Embryonic facial prominence (tissue), 1 donor: ENCODE data around the gene RPL18A.

Experiments
- DNase-seq: peaks from one replicate; pipeline ENCODE4 v3.0.0-alpha.2; 2016; ENCODE audit errors: extremely low spot score

The RPL18A gene

GRCh38 chr19:17909003-17909732, 49.5 kb downstream of the RPL18A start:
- no peak for DNase-seq

- DNase-seq: no peak
Observed at GRCh38 chr19:17910791-17911360, 51.2 kb downstream of the RPL18A start.
